ENCODE measurements around the gene YIPF3.
A peak's percentile ranks its signal among the peaks of the same experiment; 100 is the strongest.
"Not testable (repeated sequence)": the region's sequence is repeated elsewhere in the genome, so short reads cannot be mapped to it uniquely, and the experiment has no call there.

YIPF3 gene

DNA sequence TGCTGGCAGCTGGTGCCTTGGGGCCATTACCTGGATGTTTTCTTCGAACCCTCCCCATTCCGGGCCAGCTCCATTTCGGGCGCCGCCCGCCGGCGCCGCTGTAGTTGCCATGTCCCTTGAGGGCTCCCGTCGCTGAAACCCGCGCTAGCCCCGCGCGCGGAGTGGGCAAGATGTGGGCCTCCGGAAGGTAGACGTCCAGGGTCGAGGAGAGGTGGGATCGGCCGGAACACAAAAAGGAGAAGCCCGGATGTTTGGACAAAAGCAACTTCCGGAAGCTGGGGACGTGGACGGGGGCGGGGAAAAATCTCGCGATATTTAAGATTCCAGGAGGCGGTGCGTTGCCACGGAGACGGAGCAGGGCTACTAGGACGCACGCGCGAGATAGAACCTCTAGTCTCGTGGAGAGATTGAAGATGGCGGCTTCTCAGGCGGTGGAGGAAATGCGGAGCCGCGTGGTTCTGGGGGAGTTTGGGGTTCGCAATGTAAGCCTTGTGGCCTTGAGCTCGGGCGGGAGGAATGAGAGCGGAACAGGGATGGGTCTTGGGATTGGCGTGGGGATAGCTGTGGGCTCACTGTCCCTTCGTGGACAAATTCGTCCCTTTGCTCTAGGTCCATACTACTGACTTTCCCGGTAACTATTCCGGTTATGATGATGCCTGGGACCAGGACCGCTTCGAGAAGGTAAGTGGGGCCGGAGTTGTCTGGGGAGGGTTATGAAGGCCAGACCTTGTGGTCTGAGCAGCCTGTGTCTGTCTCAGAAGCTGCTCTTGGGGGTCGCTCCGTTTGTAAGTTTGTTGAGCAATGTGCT, at the start of gene YIPF3, which contains the start of gene POLR1C:
TSS of gene YIPF3 (minus strand) at position 230 of the 808 bp plus-strand sequence. CDS start at position 111, 119 bp downstream.
TSS of gene POLR1C (plus strand) at position 393 of the 808 bp plus-strand sequence. CDS start at position 414, 21 bp downstream.
- DNase-seq = peak; percentile 95

- no peak for DNase-seq
These were observed 42.6 kb upstream of the YIPF3 start for GRCh38 chr6:43559328-43559727.

- not testable (repeated sequence) for DNase-seq
These were observed 40.9 kb upstream of the YIPF3 start for GRCh38 chr6:43557620-43558019.

GRCh38 chr6:43547222-43547621, 30.5 kb upstream of the YIPF3 start:
- DNase-seq = no peak

DNA sequence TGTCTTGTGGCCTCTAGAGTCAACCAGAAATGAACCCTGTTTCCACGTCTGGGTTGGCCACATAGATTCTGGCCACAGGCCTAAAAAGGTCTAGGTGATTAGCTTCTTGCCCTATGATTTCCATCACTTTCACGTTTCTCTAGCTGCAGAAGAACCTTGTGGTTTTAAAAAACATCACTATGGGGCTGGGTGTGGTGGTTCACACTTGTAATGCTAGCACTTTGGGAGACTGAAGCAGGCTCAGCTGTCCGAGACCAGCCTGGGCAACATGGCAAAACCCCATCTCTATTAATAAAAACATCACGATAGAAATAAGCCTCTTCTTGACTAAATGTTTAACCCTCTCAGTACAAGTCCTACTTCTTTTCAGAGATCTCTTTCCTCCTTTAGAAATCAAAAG, 27.7 kb upstream of the YIPF3 start:
- no peak for DNase-seq

DNA sequence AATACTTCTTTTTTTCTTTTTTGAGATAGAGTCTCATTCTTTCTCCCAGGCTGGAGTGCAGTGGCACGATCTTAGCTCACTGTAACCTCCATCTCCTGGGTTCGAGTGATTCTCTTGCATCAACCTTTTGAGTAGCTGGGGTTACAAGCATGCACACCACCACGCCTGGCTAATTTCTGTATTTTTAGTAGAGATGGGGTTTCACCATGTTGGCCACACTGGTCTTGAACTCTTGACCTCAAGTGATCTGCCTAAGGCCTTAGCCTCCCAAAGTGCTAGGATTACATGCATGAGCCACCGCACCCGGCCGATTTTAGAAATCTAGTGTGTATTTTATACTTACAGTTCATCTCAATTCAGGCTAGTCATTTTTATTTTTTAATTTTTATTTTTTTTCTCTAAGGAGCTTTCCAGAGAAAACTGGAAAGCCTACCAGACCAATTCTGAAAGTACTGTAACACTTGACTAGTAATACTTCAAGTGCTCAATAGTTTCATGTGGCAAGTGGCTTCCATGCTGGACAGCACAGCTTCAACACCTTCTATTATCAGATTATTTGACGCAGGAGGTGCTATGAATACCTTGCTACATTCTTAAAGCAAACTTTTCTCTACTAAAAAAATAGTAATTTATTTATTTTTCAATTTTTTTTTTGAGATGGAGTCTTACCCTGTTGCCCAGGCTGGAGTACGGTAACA, 25.2 kb upstream of the YIPF3 start:
- no peak for DNase-seq

DNA sequence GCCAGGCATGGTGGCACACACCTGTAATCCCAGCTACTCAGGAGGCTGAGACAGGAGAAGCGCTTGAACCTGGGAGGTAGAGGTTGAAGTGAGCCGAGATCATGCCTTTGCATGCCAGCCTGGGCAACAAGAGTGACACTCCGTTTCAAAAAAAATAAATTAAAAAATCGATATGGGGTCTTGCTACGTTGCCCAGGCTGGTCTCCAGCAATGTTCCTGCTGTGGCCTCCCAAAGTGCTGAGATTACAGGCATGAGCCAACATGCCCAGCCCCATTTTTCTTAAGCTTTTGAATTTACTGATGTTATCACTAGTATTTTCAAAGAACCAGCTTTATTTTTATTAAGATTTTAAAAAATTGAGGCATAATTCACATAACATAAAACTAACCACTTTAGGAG, 23.8 kb upstream of the YIPF3 start:
- DNase-seq = no peak

GRCh38 chr6:43539409-43539808, 22.7 kb upstream of the YIPF3 start:
- not testable (repeated sequence) for DNase-seq

GRCh38 chr6:43538986-43539385, 22.3 kb upstream of the YIPF3 start:
- DNase-seq = not testable (repeated sequence)

- no peak for DNase-seq
These were observed 15.5 kb upstream of the YIPF3 start for GRCh38 chr6:43532201-43532600.

DNA sequence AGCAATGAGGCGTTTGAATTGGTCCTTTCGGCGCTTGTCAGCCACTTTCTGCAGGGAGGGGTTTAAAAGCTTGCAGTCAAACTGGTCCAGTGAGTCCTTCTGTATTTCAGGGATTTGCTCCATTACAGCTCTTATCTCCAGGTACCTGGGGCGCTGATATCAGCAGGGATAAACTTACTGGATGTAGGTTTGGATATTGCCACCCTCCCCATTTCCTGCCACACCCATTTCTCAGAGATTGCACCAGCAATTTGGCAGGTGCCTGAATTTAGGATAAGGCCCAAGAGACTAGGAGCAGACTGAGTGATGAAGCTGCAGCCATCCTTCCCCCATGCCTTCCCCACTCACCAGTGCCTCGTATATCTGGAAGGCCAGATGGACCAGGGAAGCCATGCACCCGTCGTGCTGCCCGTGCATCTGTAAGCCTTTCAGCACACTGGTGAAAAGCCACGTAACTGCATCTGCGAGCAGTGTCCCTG, 7.8 kb upstream of the YIPF3 start:
- DNase-seq = no peak

GRCh38 chr6:43523284-43523683, 6.6 kb upstream of the YIPF3 start:
- DNase-seq = no peak

- DNase-seq = no peak
These were observed 6.0 kb upstream of the YIPF3 start for GRCh38 chr6:43522547-43523261.

- DNase-seq = no peak
These were observed 5.1 kb upstream of the YIPF3 start for GRCh38 chr6:43521836-43522235.

DNA sequence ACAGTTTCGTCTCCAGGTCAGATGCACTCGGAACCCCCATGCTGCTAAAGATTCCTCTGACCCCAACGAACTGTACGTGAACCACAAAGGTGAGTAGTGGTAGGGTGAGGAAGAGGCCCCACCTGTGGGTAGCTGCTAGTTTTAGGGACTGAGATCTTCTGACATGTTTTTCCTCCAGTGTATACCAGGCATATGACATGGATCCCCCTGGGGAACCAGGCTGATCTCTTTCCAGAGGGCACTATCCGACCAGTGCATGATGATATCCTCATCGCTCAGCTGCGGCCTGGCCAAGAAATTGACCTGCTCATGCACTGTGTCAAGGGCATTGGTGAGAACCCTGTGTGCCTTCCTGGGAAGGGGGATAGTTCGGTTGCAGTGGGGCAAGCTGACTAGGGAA, 3.4 kb upstream of the YIPF3 start:
- DNase-seq = no peak

GRCh38 chr6:43517505-43518357, 1.0 kb upstream of the YIPF3 start:
- DNase-seq = no peak

DNA sequence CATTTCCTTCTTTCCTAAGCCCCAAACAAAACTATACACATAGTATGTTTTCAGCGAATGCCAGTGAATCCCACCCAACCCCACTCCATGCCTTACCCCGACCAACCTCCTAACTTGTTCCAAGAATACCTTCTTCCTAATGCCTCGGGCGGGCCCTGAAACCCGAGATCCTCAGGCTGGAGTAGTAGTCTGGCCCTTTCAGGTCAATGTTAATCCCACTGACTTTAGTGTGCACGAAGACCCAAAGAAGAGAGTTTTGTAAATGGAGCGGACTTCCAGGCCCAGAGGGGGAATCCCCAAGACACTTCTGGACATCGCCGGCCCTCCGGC, 394 bp downstream of the YIPF3 start:
- DNase-seq = no peak

GRCh38 chr6:43515808-43516207, 918 bp downstream of the YIPF3 start:
- DNase-seq = no peak

DNA sequence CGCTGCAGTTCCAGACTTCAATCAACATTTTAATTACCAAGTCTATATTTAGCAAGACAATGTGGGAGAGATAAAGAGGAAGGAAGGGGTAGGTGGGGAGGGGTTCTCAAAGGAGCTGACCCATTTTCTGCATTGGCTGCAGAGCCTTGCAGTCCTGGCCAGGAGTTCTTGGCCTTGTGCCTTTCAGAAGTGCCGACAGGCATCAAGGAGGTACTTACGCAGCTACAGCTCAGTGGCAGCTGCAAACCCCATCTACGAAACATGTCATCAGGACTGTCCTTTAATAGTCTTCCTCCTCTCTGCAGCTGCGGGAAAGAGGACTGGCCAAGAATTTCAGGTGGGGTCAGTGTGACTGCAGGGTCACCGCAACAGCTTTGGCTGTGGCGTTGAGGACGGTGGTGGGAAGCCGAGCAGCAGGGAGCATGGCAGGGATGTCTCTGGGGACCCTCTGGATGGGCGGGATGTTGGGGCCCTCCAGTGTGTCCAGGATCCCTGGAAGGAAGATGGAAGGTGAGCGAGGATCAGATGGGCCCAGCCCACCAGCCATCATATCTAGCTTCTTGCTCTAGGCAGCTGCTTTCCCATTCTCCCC, 4.8 kb downstream of the YIPF3 start:
- DNase-seq = no peak

DNA sequence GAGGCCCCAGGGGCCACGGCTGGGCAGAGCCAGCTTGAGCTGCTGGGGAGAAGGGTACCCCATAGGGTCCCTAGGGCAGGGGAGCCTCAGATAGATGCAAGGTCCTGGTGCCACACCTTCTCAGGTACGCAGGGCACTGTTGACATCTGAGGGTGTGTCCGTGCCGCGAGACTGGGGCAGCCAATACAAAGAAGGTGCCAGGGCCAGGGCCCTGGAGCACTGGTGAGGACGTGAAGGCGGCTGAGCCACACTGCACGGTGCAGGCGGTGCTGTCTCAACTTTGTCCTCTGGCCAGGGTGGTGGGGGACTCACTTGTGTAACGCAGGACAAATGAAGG, 5.9 kb downstream of the YIPF3 start:
- DNase-seq = no peak

GRCh38 chr6:43509984-43510826, 6.5 kb downstream of the YIPF3 start, which contains the start of gene LRRC73:
TSS of gene LRRC73 (minus strand) at chr6:43510346. CDS start at chr6:43509785, 561 bp downstream.
- DNase-seq = peak; percentile 76
